ENCODE results near the gene GSTM3. TPM values are rescaled to one million over a fixed set of nuclear protein-coding genes. Genes with fewer than 3 reads are reported as not detected.

Gene GSTM3
- total RNA-seq, 1 experiment from 2014 or later, result 0.51 TPM

Other genes starting within 250 kb of the GSTM3 start
- 0.31 and 3.1 TPM in 2 replicates for gene CYB561D1, start 246.9 kb downstream of the GSTM3 start, total RNA-seq (2014; rRNA removed; shearing (Covaris generic))
- gene AMIGO1, start 231.3 kb downstream of the GSTM3 start, total RNA-seq (2014; rRNA removed; shearing (Covaris generic)), result 0.07 and 0.25 TPM in 2 replicates
- gene GPR61, start 201.2 kb downstream of the GSTM3 start, total RNA-seq (2014; rRNA removed; shearing (Covaris generic)), result not detected in 2 replicates
- gene GNAI3, start 192.4 kb downstream of the GSTM3 start, total RNA-seq (2014; rRNA removed; shearing (Covaris generic)), result 6.8 and 8.9 TPM in 2 replicates
- not detected in 2 replicates for gene GNAT2, start 121.4 kb downstream of the GSTM3 start, total RNA-seq (2014; rRNA removed; shearing (Covaris generic))
- 90.0 and 101 TPM in 2 replicates for gene AMPD2, start 121.2 kb downstream of the GSTM3 start, total RNA-seq (2014; rRNA removed; shearing (Covaris generic))
- 18.7 and 24.5 TPM in 2 replicates for gene GSTM4, start 84.9 kb downstream of the GSTM3 start, total RNA-seq (2014; rRNA removed; shearing (Covaris generic))
- gene GSTM2, start 73.0 kb downstream of the GSTM3 start, total RNA-seq (2014; rRNA removed; shearing (Covaris generic)), result 18.2 and 24.6 TPM in 2 replicates
- gene GSTM1, start 53.2 kb downstream of the GSTM3 start, total RNA-seq (2014; rRNA removed; shearing (Covaris generic)), result not detected in 2 replicates
- gene GSTM5, start 28.8 kb downstream of the GSTM3 start, total RNA-seq (2014; rRNA removed; shearing (Covaris generic)), result 1.4 and 4.7 TPM in 2 replicates
- not detected in 2 replicates for gene EPS8L3, start 22.9 kb upstream of the GSTM3 start, total RNA-seq (2014; rRNA removed; shearing (Covaris generic))
- gene CSF1, start 169.8 kb upstream of the GSTM3 start, total RNA-seq (2014; rRNA removed; shearing (Covaris generic)), result 12.7 and 13.4 TPM in 2 replicates
- gene AHCYL1, start 243.7 kb upstream of the GSTM3 start, total RNA-seq (2014; rRNA removed; shearing (Covaris generic)), result 20.5 and 24.2 TPM in 2 replicates

Data from G401 (cell line).